Esophagus muscularis mucosa (tissue), 4 donors: ENCODE data around the gene RAB40C. TPM values are rescaled to one million over a fixed set of nuclear protein-coding genes. Genes with fewer than 3 reads are reported as not detected.

Experiments
- DNase-seq: peaks from one replicate; pipeline ENCODE4 v3.0.0-alpha.2; 2017; ENCODE audit errors: extremely low spot score
- H3K27ac ChIP-seq, 4 donors: fragments of 200-600 bp; sonication (generic); replicated peaks in 1 of 4; 1 replicate in 3 of 4; 2 replicates in 1 of 4; pipeline ENCODE4 v1.5.1; 2016 to 2019; ENCODE audit warnings: mild to moderate bottlenecking in 1 of 4
- H3K27me3 ChIP-seq, 4 donors: fragments of 200-600 bp; sonication (generic); one replicate each; pipeline versions ENCODE4 v1.5.1 to v1.6.0; 2016 to 2019
- H3K36me3 ChIP-seq, 4 donors: fragments of 200-600 bp; sonication (generic); one replicate each; pipeline ENCODE4 v1.5.1; 2016 to 2019
- H3K4me1 ChIP-seq, 4 donors: fragments of 200-600 bp; sonication (generic); one replicate each; pipeline ENCODE4 v1.5.1; 2016 to 2019
- H3K4me3 ChIP-seq, 4 donors: fragments of 200-600 bp; sonication (generic); 1 replicate in 2 of 4; 2 replicates in 2 of 4; pipeline ENCODE4 v1.5.1; 2016 to 2019; ENCODE audit warnings: mild to moderate bottlenecking in 4 of 4, moderate library complexity in 1 of 4
- H3K9me3 ChIP-seq, 4 donors: fragments of 200-600 bp; sonication (generic); 1 replicate in 3 of 4; 2 replicates in 1 of 4; pipeline ENCODE4 v1.5.1; 2016 to 2019
- CTCF ChIP-seq, 3 experiments: fragments of 200-600 bp in 2 of 3; fragments of 450-650 bp in 1 of 3; sonication (generic) in 2 of 3; IDR thresholded peaks; one replicate each; pipeline ENCODE4 v1.5.1; 2017 to 2019; ENCODE audit warnings: antibody characterized with exemption in 3 of 3, mild to moderate bottlenecking in 2 of 3, moderate library complexity in 1 of 3
- EP300 ChIP-seq: sonication (generic); formaldehyde crosslinking; IDR thresholded peaks from one replicate; pipeline ENCODE4 v1.6.1; 2017; ENCODE audit warnings: antibody characterized with exemption
- POLR2A ChIP-seq: fragments of 450-650 bp; IDR thresholded peaks from one replicate; pipeline ENCODE4 v1.6.1; 2017; ENCODE audit warnings: antibody characterized with exemption, moderate library complexity, mild to moderate bottlenecking, low read depth
- POLR2AphosphoS5 ChIP-seq, 2 donors: sonication (generic); formaldehyde crosslinking; IDR thresholded peaks; one replicate each; pipeline ENCODE4 v1.6.1; 2017; ENCODE audit warnings: antibody characterized with exemption in 2 of 2
- WGBS: methylation state at CpG from one replicate; pipeline ENCODE4 v1.1.5; 2018; 5-methylcytosine and 5-hydroxymethylcytosine counted together
- intact Hi-C: fragments of 100-400 bp; cut with DNase I; formaldehyde crosslinking; loops from one replicate; pipeline ENCODE4 v1.15.1; 2023
- total RNA-seq, 4 donors: library from RNA; depleted of rRNA; stranded (reverse); fragments of >200 nt; gene quantifications; one replicate each; pipeline versions ENCODE4 v1.1.0 to v1.2.1, GENCODE V29; 2016

Gene RAB40C
- total RNA-seq, 4 donors from 2014 or later: 20.8 to 25.3 (median 23.0) TPM

GRCh38 chr16:552171-552570 lies 37.7 kb upstream of the RAB40C start:
- Histone ChIP-seq H3K4me1 (peaks cover 0 to 4% (median 2%) of the 10 kb centered on the region in 4 donors), H3K36me3 (peaks cover 22 to 70% (median 62%) of the 10 kb centered on the region in 4 donors), H3K27ac (no peak overlapping the region), H3K9me3 (no peaks in the 10 kb centered on the region), H3K4me3 (no peak overlapping the region), H3K27me3 (peaks cover 0 to 2% (median 0%) of the 10 kb centered on the region in 4 donors)
- no peak for DNase-seq
- intact Hi-C loops: no loop called here
- 97% methylated on average over 13 of the region's 35 CpGs for WGBS
- TF ChIP-seq CTCF (IDR thresholded peaks at IDR 0.05) (no peak), POLR2A (no peak), POLR2AphosphoS5 (IDR thresholded peaks at IDR 0.05) (no peak), EP300 (no peak)

GRCh38 chr16:553601-554296 lies 36.1 kb upstream of the RAB40C start:
- no peak for TF ChIP-seq CTCF (IDR thresholded peaks at IDR 0.05)
- Histone ChIP-seq H3K27ac (no peak overlapping the region), H3K36me3 (peaks cover 21 to 55% (median 49%) of the 10 kb centered on the region in 4 donors)

GRCh38 chr16:554297-554621 lies 35.6 kb upstream of the RAB40C start:
- DNase-seq: no peak
- Histone ChIP-seq H3K9me3 (no peaks in the 10 kb centered on the region), H3K4me3 (no peak overlapping the region), H3K27ac (no peak overlapping the region), H3K27me3 (peaks cover 0 to 22% (median 3%) of the 10 kb centered on the region in 4 donors), H3K4me1 (peaks cover 0 to 4% (median 2%) of the 10 kb centered on the region in 4 donors), H3K36me3 (peaks cover 21 to 50% (median 44%) of the 10 kb centered on the region in 4 donors)
- 84% methylated on average over 11 of the region's 11 CpGs for WGBS
- TF ChIP-seq EP300 (no peak), POLR2AphosphoS5 (IDR thresholded peaks at IDR 0.05) (no peak), CTCF (IDR thresholded peaks at IDR 0.05) (no peak), POLR2A (no peak)
- intact Hi-C loops: no loop called here

More at GRCh38 chr16:553601-554296, 36.1 kb upstream of the RAB40C start:
- 91% methylated on average over 16 of the region's 33 CpGs for WGBS
- Histone ChIP-seq H3K4me3 (no peak overlapping the region), H3K27me3 (peaks cover 0 to 17% (median under 1%) of the 10 kb centered on the region in 4 donors), H3K4me1 (no peaks in the 10 kb centered on the region), H3K9me3 (no peaks in the 10 kb centered on the region)
- intact Hi-C loops: no loop called here
- no peak for DNase-seq

- H3K27me3 ChIP-seq: peaks cover 0 to 28% (median 8%) of the 10 kb centered on the region in 4 donors
- H3K4me1 ChIP-seq: peaks cover 3 to 9% (median 7%) of the 10 kb centered on the region in 4 donors
- no peak overlapping the region for H3K27ac ChIP-seq
- 84% methylated on average over 29 of the region's 54 CpGs for WGBS
- TF ChIP-seq POLR2AphosphoS5 (IDR thresholded peaks at IDR 0.05): no peak
- TF ChIP-seq EP300: no peak
- no peak for TF ChIP-seq CTCF (IDR thresholded peaks at IDR 0.05)
- no peak for TF ChIP-seq POLR2A
- intact Hi-C loops: no loop called here
- peak overlapping the region in 2 of 4 donors; percentile 9 to 18 for H3K4me3 ChIP-seq
- peaks cover 19 to 44% (median 38%) of the 10 kb centered on the region in 4 donors for H3K36me3 ChIP-seq
- H3K9me3 ChIP-seq: no peaks in the 10 kb centered on the region
- no peak for DNase-seq
These were observed 35.1 kb upstream of the RAB40C start for GRCh38 chr16:554640-555365.
